HCT116 (cell line): Measurements from ENCODE around the gene TMOD1. TPM values are rescaled to one million over a fixed set of nuclear protein-coding genes. Genes with fewer than 3 reads are reported as not detected.

Source experiments
- ATAC-seq: fragments of 200-7000 bp; cut with Tn5 transposase; 2 replicates; pipeline ENCODE4 v1.9.1; 2020; ENCODE audit warnings: mild to moderate bottlenecking, moderate library complexity
- BruUV-seq: library from RNA; stranded (reverse); fragments of 400-500 nt; replicated peaks from 2 replicates; lab custom pipeline; 2021; lab: Mats Ljungman, UMichigan
- CTCF ChIA-PET: fragments of 300-600 bp; sonication (Branson Sonifier 250); formaldehyde crosslinking; loops from one replicate; lab custom pipeline; 2021; ENCODE audit warnings: antibody characterized with exemption; lab: Charles Lee
- POLR2A ChIA-PET: fragments of 300-600, 350-600 bp; sonication (Branson Sonifier 250); formaldehyde crosslinking; loops from one replicate; lab custom pipeline; 2021; ENCODE audit warnings: antibody characterized with exemption; lab: Charles Lee
- RAD21 ChIA-PET, 2 experiments: fragments of 300-600 bp; sonication (Branson Sonifier 250); formaldehyde crosslinking; loops; one replicate each; lab custom pipeline; 2023; ENCODE audit warnings: low total read pairs in 2 of 2; ENCODE audit not compliant: uncharacterized antibody in 2 of 2, unreplicated experiment in 2 of 2, low non-redundant PET in 1 of 2; lab: Charles Lee
- DNase-seq: peaks from one replicate; pipeline ENCODE4 v3.0.0-alpha.2; 2010; ENCODE audit warnings: low read depth, low spot score
- H2AFZ ChIP-seq: fragments of 200-600 bp; shearing (Covaris generic), sonication (generic); 2 replicates; pipeline ENCODE4 v1.6.1; 2017; ENCODE audit warnings: low read depth, mixed run types, mixed read lengths, antibody characterized with exemption, low read length; ENCODE audit not compliant: poor library complexity, severe bottlenecking
- H3K27ac ChIP-seq: 2 replicates; pipeline ENCODE4 v1.5.1; 2012; ENCODE audit warnings: low read depth, low read length
- H3K27me3 ChIP-seq: fragments of 200-600 bp; sonication (generic); 2 replicates; pipeline ENCODE4 v1.6.1; 2016; ENCODE audit warnings: mixed run types, low read length, mixed read lengths; ENCODE audit not compliant: insufficient read depth
- H3K36me3 ChIP-seq, 2 experiments: fragments of 200-500 bp in 1 of 2; fragments of 200-600 bp in 1 of 2; sonication (Bioruptor generic) in 1 of 2; sonication (generic) in 1 of 2; 2 replicates each; pipeline versions ENCODE4 v1.5.1 to v1.6.1; 2014 to 2016; ENCODE audit warnings: low read length in 2 of 2, inconsistent platforms in 1 of 2, mixed read lengths in 1 of 2, mixed run types in 1 of 2; ENCODE audit not compliant: insufficient read depth in 2 of 2, control insufficient read depth in 1 of 2
- H3K4me1 ChIP-seq, 2 experiments: fragments of 200-600 bp in 1 of 2; sonication (generic) in 1 of 2; 2 replicates each; pipeline versions ENCODE4 v1.5.1 to v1.6.1; 2012 to 2017; ENCODE audit warnings: low read length in 2 of 2, inconsistent platforms in 1 of 2, mild to moderate bottlenecking in 1 of 2, mixed read lengths in 1 of 2, mixed run types in 1 of 2, moderate library complexity in 1 of 2; ENCODE audit not compliant: insufficient read depth in 2 of 2, control insufficient read depth in 1 of 2
- H3K4me2 ChIP-seq: fragments of 200-600 bp; sonication (generic); 2 replicates; pipeline ENCODE4 v1.6.1; 2017; ENCODE audit warnings: mixed run types, low read length, mixed read lengths
- H3K4me3 ChIP-seq, 2 experiments: fragments of 200-600 bp in 1 of 2; sonication (generic) in 1 of 2; replicated peaks in 1 of 2; 2 replicates each; pipeline ENCODE4 v1.5.1; 2011 to 2016; ENCODE audit warnings: low read length in 2 of 2, control low read depth in 1 of 2, low read depth in 1 of 2, mild to moderate bottlenecking in 1 of 2, mixed read lengths in 1 of 2, mixed run types in 1 of 2
- H3K79me2 ChIP-seq: fragments of 200-600 bp; sonication (generic); 2 replicates; pipeline ENCODE4 v1.6.1; 2017; ENCODE audit warnings: mild to moderate bottlenecking, mixed run types, low read length, moderate library complexity, mixed read lengths; ENCODE audit not compliant: insufficient read depth
- H3K9ac ChIP-seq: fragments of 200-600 bp; sonication (generic); 2 replicates; pipeline ENCODE4 v1.6.1; 2016; ENCODE audit warnings: low read length, mixed read lengths
- H3K9me2 ChIP-seq: fragments of 200-600 bp; sonication (generic), shearing (Covaris generic); 2 replicates; pipeline ENCODE4 v1.6.1; 2017; ENCODE audit warnings: mixed run types, mild to moderate bottlenecking, moderate library complexity; ENCODE audit not compliant: insufficient read depth
- H3K9me3 ChIP-seq, 2 experiments: fragments of 200-500 bp in 1 of 2; fragments of 200-600 bp in 1 of 2; sonication (Bioruptor generic) in 1 of 2; sonication (generic) in 1 of 2; 2 replicates each; pipeline ENCODE4 v1.6.1; 2014 to 2017; ENCODE audit warnings: low read length in 2 of 2, mixed read lengths in 2 of 2, inconsistent platforms in 1 of 2, low read depth in 1 of 2, mild to moderate bottlenecking in 1 of 2, mixed run types in 1 of 2, moderate library complexity in 1 of 2; ENCODE audit not compliant: control insufficient read depth in 1 of 2, insufficient read depth in 1 of 2
- H4K20me1 ChIP-seq: fragments of 200-600 bp; sonication (generic), shearing (Covaris generic); 2 replicates; pipeline ENCODE4 v1.6.1; 2017; ENCODE audit warnings: mixed run types, mild to moderate bottlenecking, moderate library complexity; ENCODE audit not compliant: insufficient read depth
- CBX3 ChIP-seq: IDR thresholded peaks from 2 replicates; pipeline ENCODE4 v1.6.1; 2012; ENCODE audit warnings: low read depth
- CEBPB ChIP-seq: IDR thresholded peaks from 2 replicates; pipeline ENCODE4 v1.6.1; 2012; ENCODE audit warnings: low read depth
- EGR1 ChIP-seq: IDR thresholded peaks from 2 replicates; pipeline ENCODE4 v1.6.1; 2012; ENCODE audit warnings: low read depth
- ELF1 ChIP-seq: IDR thresholded peaks from 2 replicates; pipeline ENCODE4 v1.6.1; 2012; ENCODE audit warnings: low read depth, borderline replicate concordance
- POLR2A ChIP-seq: IDR thresholded peaks from 2 replicates; pipeline ENCODE4 v1.7.0; 2011; ENCODE audit warnings: borderline replicate concordance; ENCODE audit not compliant: insufficient read depth, insufficient read length; ENCODE audit errors: extremely low read depth
- TCF7L2 ChIP-seq: IDR thresholded peaks from 2 replicates; pipeline ENCODE4 v1.7.0; 2011; ENCODE audit warnings: borderline replicate concordance, inconsistent platforms; ENCODE audit not compliant: insufficient read depth, insufficient read length; ENCODE audit errors: extremely low read depth
- ZBTB33 ChIP-seq: IDR thresholded peaks from 2 replicates; pipeline ENCODE4 v1.6.1; 2011; ENCODE audit warnings: mild to moderate bottlenecking, low read length, moderate library complexity; ENCODE audit not compliant: insufficient replicate concordance; ENCODE audit errors: extremely low read depth
- ZFX ChIP-seq: fragments of 450-650 bp; IDR thresholded peaks from 2 replicates; pipeline ENCODE4 v1.6.1; 2017
- intact Hi-C: fragments of 100-400 bp; cut with micrococcal nuclease; formaldehyde crosslinking; loops from 2 replicates; pipeline ENCODE4 v1.10.0; 2022
- total RNA-seq: library from RNA; stranded (reverse); gene quantifications from one replicate; pipeline ENCODE4 v1.2.1, GENCODE V29; 2021; ENCODE audit not compliant: unreplicated experiment

TMOD1 gene
- total RNA-seq, 1 experiment from 2014 or later = 4.4 TPM

GRCh38 chr9:97600531-97601227 is 99.2 kb downstream of the TMOD1 start:
- no peak overlapping the region for H3K4me2 ChIP-seq
- no peaks in the 10 kb centered on the region for H3K79me2 ChIP-seq
- POLR2A ChIA-PET = no interaction called here
- no peak for TF ChIP-seq ELF1
- TF ChIP-seq ZBTB33 = no peak
- TF ChIP-seq CBX3 = no peak
- H3K4me1 ChIP-seq = peaks cover 0 to 3% of the 10 kb centered on the region in 2 experiments; a peak in 1 of 4 replicates
- peaks cover 7 to 20% of the 10 kb centered on the region in 2 experiments; a peak in 3 of 4 replicates for H3K36me3 ChIP-seq
- RAD21 ChIA-PET = no interaction called here
- H4K20me1 ChIP-seq = no peaks in the 10 kb centered on the region
- intact Hi-C loops = no loop called here
- H3K9ac ChIP-seq = no peak overlapping the region
- no peak for DNase-seq
- H3K9me2 ChIP-seq = no peaks in the 10 kb centered on the region
- no peaks in the 10 kb centered on the region for H3K27me3 ChIP-seq
- no peak overlapping the region for H3K4me3 ChIP-seq
- BruUV-seq = no TSS peak
- no peak overlapping the region for H3K27ac ChIP-seq
- no peak for ATAC-seq
- CTCF ChIA-PET = interaction anchor here (5.5 kb wide), 1 partner anchor 131 kb away, joined by 117 read pairs; no protein-coding TSS in a partner anchor
- no peak overlapping the region for H2AFZ ChIP-seq
- H3K9me3 ChIP-seq = no peaks in the 10 kb centered on the region

- intact Hi-C loops = no loop called here
- no peaks in the 10 kb centered on the region for H3K27me3 ChIP-seq
- no peak overlapping the region for H3K4me3 ChIP-seq
- no TSS peak for BruUV-seq
- H3K9me2 ChIP-seq = no peaks in the 10 kb centered on the region
- H3K27ac ChIP-seq = no peak overlapping the region
- CTCF ChIA-PET = no interaction called here
- H4K20me1 ChIP-seq = no peaks in the 10 kb centered on the region
- no peak for DNase-seq
- H3K4me1 ChIP-seq = peaks cover 0 to 3% of the 10 kb centered on the region in 2 experiments; a peak in 1 of 4 replicates
- no peak for ATAC-seq
- no peaks in the 10 kb centered on the region for H3K9me3 ChIP-seq
- no peak overlapping the region for H3K4me2 ChIP-seq
- H2AFZ ChIP-seq = no peak overlapping the region
- RAD21 ChIA-PET = no interaction called here
- POLR2A ChIA-PET = no interaction called here
- H3K36me3 ChIP-seq = peaks cover 7 to 23% of the 10 kb centered on the region in 2 experiments; a peak in 3 of 4 replicates
- H3K79me2 ChIP-seq = no peaks in the 10 kb centered on the region
- TF ChIP-seq CEBPB (no peak), ZFX (no peak), TCF7L2 (no peak), EGR1 (no peak), POLR2A (no peak)
- H3K9ac ChIP-seq = no peak overlapping the region
These were observed 99.9 kb downstream of the TMOD1 start for GRCh38 chr9:97601228-97601898.
